ENCODE data around the gene YDJC.
"Not testable (repeated sequence)": the region's sequence is repeated elsewhere in the genome, so short reads cannot be mapped to it uniquely, and the experiment has no call there.

The YDJC gene

GRCh38 chr22:21603973-21604372, 25.8 kb downstream of the YDJC start:
- DNase-seq: no peak

- DNase-seq: no peak
Measured at GRCh38 chr22:21602579-21602978, 27.2 kb downstream of the YDJC start.

GRCh38 chr22:21599053-21599893, 30.5 kb downstream of the YDJC start:
- no peak for DNase-seq

- DNase-seq: no peak
Measured at GRCh38 chr22:21598302-21598701, 31.5 kb downstream of the YDJC start.

GRCh38 chr22:21596356-21597135, 33.3 kb downstream of the YDJC start:
- DNase-seq: not testable (repeated sequence)

- no peak for DNase-seq
Measured at GRCh38 chr22:21594865-21595452, 34.9 kb downstream of the YDJC start.

GRCh38 chr22:21593406-21594232, 36.2 kb downstream of the YDJC start:
- no peak for DNase-seq

- DNase-seq: no peak
Measured at GRCh38 chr22:21592422-21592821, 37.4 kb downstream of the YDJC start.

GRCh38 chr22:21591695-21592094, 38.1 kb downstream of the YDJC start:
- DNase-seq: no peak

GRCh38 chr22:21590809-21591641, 38.8 kb downstream of the YDJC start:
- DNase-seq: no peak

GRCh38 chr22:21589396-21589795, 40.4 kb downstream of the YDJC start:
- DNase-seq: no peak

GRCh38 chr22:21587803-21588611, 41.8 kb downstream of the YDJC start:
- DNase-seq: peak in 1 of 2 donors; percentile 44

GRCh38 chr22:21585389-21585788, 44.4 kb downstream of the YDJC start:
- DNase-seq: no peak

- no peak for DNase-seq
Measured at GRCh38 chr22:21582801-21583740, 46.8 kb downstream of the YDJC start.

- DNase-seq: not testable (repeated sequence)
Measured at GRCh38 chr22:21581009-21581713, 48.7 kb downstream of the YDJC start.

GRCh38 chr22:21580623-21581007, 49.2 kb downstream of the YDJC start:
- not testable (repeated sequence) for DNase-seq

GRCh38 chr22:21579474-21579851, 50.4 kb downstream of the YDJC start:
- no peak for DNase-seq
